Left lung (tissue), 10 donors: ENCODE measurements around the gene MACROD2. TPM values are rescaled to one million over a fixed set of nuclear protein-coding genes. Genes with fewer than 3 reads are reported as not detected.

Experiments used
- ATAC-seq: fragments of 200-7000 bp; cut with Tn5 transposase; one replicate; pipeline ENCODE4 v1.9.1; 2020; ENCODE audit warnings: moderate library complexity
- DNase-seq, 4 donors: peaks; one replicate each; pipeline ENCODE4 v3.0.0-alpha.2; 2013 to 2020
- H3K27ac ChIP-seq, 2 donors: fragments of 200-600 bp; sonication (generic) in 1 of 2; one replicate each; pipeline versions ENCODE4 v1.5.0 to v1.8.0; 2020 to 2021
- H3K27me3 ChIP-seq, 2 donors: fragments of 200-600 bp; sonication (generic) in 1 of 2; one replicate each; pipeline versions ENCODE4 v1.5.0 to v1.8.0; 2020 to 2021
- H3K36me3 ChIP-seq, 2 donors: fragments of 200-600 bp; sonication (generic) in 1 of 2; one replicate each; pipeline versions ENCODE4 v1.5.0 to v1.8.0; 2020 to 2021
- H3K4me1 ChIP-seq, 2 donors: fragments of 200-600 bp; one replicate each; pipeline ENCODE4 v1.8.0; 2021
- H3K4me3 ChIP-seq, 2 donors: fragments of 200-600 bp; sonication (generic) in 1 of 2; one replicate each; pipeline versions ENCODE4 v1.5.0 to v1.8.0; 2020 to 2021; ENCODE audit warnings: mild to moderate bottlenecking in 1 of 2
- H3K9me3 ChIP-seq, 2 donors: fragments of 200-600 bp; sonication (generic) in 1 of 2; one replicate each; pipeline versions ENCODE4 v1.5.0 to v1.8.0; 2020 to 2021
- CTCF ChIP-seq, 2 donors: fragments of 200-600 bp; sonication (generic) in 1 of 2; IDR thresholded peaks; one replicate each; pipeline versions ENCODE4 v1.5.0 to v1.8.0; 2021; ENCODE audit warnings: antibody characterized with exemption in 2 of 2
- intact Hi-C, 2 donors: fragments of 100-400 bp; cut with DNase I; formaldehyde crosslinking; loops; one replicate each; pipeline versions ENCODE4 v1.11.2 to v1.14.2; 2022
- polyA plus RNA-seq, 6 donors: library from polyadenylated mRNA; unstranded; fragments of 120-200 nt; gene quantifications; one replicate each; pipeline ENCODE4 v1.2.1, GENCODE V29; 2013; ENCODE audit not compliant: insufficient read length in 6 of 6
- total RNA-seq, 2 donors: library from RNA; stranded (reverse); fragmentation: NEBNext Ultra II Directional; extraction: Animal tissue kit (Norgen Biotek cat#: 25700); gene quantifications; one replicate each; pipeline ENCODE4 v1.2.1, GENCODE V29; 2021
- donor health status: DM: no; HTN: yes; CAD: no.
- donor health status: DM: no; HTN: no; CAD: no.

MACROD2 gene
- total and polyA plus RNA-seq, 8 donors, result 6.1 to 23.6 (median 8.9) TPM

GRCh38 chr20:15236812-15237211, 1241.5 kb downstream of the MACROD2 start:
- intact Hi-C loops, result no loop called here
- Histone ChIP-seq H3K27ac (no peak overlapping the region), H3K27me3 (no peaks in the 10 kb centered on the region), H3K4me3 (no peak overlapping the region), H3K9me3 (no peaks in the 10 kb centered on the region), H3K36me3 (no peaks in the 10 kb centered on the region), H3K4me1 (no peaks in the 10 kb centered on the region)
- ATAC-seq, result peak; percentile 67
- DNase-seq, result no peak
- TF ChIP-seq CTCF (IDR thresholded peaks at IDR 0.05), result peak; percentile 13 to 21

- no peak overlapping the region for H3K4me3 ChIP-seq
- DNase-seq (no peak), ATAC-seq (no peak)
- no peaks in the 10 kb centered on the region for H3K9me3 ChIP-seq
- H3K27me3 ChIP-seq, result no peaks in the 10 kb centered on the region
- H3K36me3 ChIP-seq, result no peaks in the 10 kb centered on the region
- no peak overlapping the region for H3K27ac ChIP-seq
- intact Hi-C loops, result no loop called here
- TF ChIP-seq CTCF (IDR thresholded peaks at IDR 0.05), result no peak
- H3K4me1 ChIP-seq, result no peaks in the 10 kb centered on the region
These were observed 1244.4 kb downstream of the MACROD2 start for GRCh38 chr20:15239542-15240206.

GRCh38 chr20:15240801-15241200, 1245.5 kb downstream of the MACROD2 start:
- no peaks in the 10 kb centered on the region for H3K27me3 ChIP-seq
- ATAC-seq (no peak), DNase-seq (no peak)
- no peak overlapping the region for H3K27ac ChIP-seq
- no peaks in the 10 kb centered on the region for H3K36me3 ChIP-seq
- no peaks in the 10 kb centered on the region for H3K9me3 ChIP-seq
- intact Hi-C loops, result no loop called here
- TF ChIP-seq CTCF (IDR thresholded peaks at IDR 0.05), result no peak
- H3K4me1 ChIP-seq, result no peaks in the 10 kb centered on the region
- no peak overlapping the region for H3K4me3 ChIP-seq

GRCh38 chr20:15241681-15242080, 1246.4 kb downstream of the MACROD2 start:
- intact Hi-C loops, result no loop called here
- no peaks in the 10 kb centered on the region for H3K9me3 ChIP-seq
- no peaks in the 10 kb centered on the region for H3K4me1 ChIP-seq
- H3K36me3 ChIP-seq, result no peaks in the 10 kb centered on the region
- H3K27ac ChIP-seq, result no peak overlapping the region
- no peak for TF ChIP-seq CTCF (IDR thresholded peaks at IDR 0.05)
- no peak for DNase-seq
- H3K27me3 ChIP-seq, result no peaks in the 10 kb centered on the region
- ATAC-seq, result no peak
- H3K4me3 ChIP-seq, result no peak overlapping the region

- H3K9me3 ChIP-seq, result no peaks in the 10 kb centered on the region
- no peaks in the 10 kb centered on the region for H3K36me3 ChIP-seq
- no peaks in the 10 kb centered on the region for H3K4me1 ChIP-seq
- no peak overlapping the region for H3K4me3 ChIP-seq
- H3K27me3 ChIP-seq, result no peaks in the 10 kb centered on the region
- intact Hi-C loops, result no loop called here
- DNase-seq, result no peak
- no peak overlapping the region for H3K27ac ChIP-seq
- no peak for ATAC-seq
- no peak for TF ChIP-seq CTCF (IDR thresholded peaks at IDR 0.05)
These were observed 1247.5 kb downstream of the MACROD2 start for GRCh38 chr20:15242773-15243172.
